ENCODE data around the gene HAAO.
"Not testable (repeated sequence)": the region's sequence is repeated elsewhere in the genome, so short reads cannot be mapped to it uniquely, and the experiment has no call there.

HAAO gene

GRCh38 chr2:42792583-42793333, at the start of gene HAAO:
Gene HAAO (minus strand): TSS chr2:42792583. CDS start chr2:42792536, 47 bp downstream.
- DNase-seq, result no peak

GRCh38 chr2:42841344-42841743, 49.0 kb upstream of the HAAO start:
- DNase-seq, result no peak

DNA sequence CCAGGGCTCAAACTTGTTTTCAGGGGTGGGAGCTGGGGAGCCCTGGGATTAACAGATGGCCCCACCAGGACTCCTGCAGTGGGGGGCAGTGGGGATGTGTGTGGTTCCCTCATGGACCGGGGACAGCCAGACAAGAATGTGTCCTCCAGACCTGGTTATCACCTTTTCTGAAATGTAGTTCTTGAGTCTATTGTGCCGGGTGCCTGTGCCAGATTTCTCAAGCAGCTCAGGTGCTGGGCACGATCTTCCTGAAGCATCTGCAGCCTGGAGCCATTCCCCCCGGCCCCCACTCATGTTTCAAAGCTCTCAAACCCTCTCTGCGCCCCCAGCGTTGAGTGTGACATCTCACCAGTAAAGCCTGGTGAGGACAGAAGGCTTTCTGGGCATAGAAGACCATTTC, 48.4 kb upstream of the HAAO start:
- no peak for DNase-seq

DNA sequence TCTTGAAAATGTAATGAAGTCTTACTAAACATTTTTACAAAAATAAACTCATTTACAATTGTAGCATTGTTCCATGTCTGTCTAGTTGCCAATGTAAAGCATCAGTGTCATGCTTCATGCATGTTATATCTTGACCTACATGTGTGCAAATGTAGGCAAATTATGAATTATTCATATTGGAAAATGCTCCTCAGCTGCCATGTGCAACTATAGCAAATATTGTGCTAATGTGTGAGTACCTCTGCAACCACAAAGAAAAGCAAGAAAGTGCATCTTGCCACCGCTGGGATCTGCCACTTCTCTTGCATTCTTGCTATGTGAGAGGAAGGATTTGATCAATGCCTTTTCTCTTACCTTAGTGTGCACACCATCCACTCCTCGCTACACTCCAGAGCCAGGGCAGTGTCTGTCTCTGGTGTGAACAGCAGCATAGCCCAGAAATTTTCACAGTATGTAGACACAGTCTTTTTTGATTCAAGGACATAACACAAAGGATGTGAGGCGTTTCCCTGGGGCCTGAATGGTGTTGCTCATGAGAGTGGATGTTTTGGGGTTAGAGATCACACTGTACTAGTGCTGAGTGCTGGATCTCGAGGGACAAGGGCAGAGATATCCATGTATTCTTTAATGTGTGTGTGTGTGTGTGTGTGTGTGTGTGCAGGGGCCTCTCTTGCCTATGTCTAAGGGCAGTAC, 47.6 kb upstream of the HAAO start:
- no peak for DNase-seq

GRCh38 chr2:42838133-42838532, 45.8 kb upstream of the HAAO start:
- no peak for DNase-seq

DNA sequence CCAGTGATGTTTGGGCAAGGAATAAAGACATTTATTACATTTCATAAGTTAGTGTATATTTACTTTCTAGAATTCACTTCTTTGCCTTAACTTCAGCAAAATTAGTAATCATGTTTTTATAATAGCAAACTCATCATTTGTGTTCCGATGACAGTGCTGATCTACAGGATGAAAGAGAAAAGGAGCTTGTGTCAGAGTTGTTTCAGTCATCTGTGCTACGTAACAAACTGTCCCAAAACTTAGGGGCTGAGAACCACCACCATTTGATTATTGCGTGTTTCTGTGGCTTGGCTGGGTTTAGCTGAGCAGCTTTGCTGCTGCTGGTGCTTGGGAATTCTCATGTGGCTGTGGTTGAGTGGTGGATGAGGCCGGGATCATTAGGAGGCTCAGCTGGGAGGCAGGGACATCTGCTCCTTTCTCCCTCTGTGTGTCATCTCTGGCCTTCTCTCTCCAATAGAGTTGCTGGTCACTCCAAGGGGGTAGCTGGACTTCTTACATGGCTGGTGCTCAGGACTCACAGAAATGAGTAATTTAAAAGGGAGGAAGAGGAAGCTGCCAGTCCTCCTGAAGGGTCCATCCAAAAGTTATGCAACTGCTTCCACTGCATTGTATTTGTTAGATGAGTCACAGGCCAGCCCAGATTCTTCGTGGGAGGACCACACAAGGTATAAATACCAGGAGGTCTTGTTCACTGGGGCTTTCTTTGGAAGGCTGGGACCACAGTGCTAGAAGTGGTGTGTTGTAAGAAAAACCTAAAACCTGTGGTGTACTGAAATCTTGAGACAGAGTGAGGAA, 43.4 kb upstream of the HAAO start:
- DNase-seq, result no peak

GRCh38 chr2:42834161-42834560, 41.8 kb upstream of the HAAO start:
- no peak for DNase-seq

- DNase-seq, result no peak
These were observed 39.9 kb upstream of the HAAO start for GRCh38 chr2:42832289-42832634.

GRCh38 chr2:42831575-42832288, 39.3 kb upstream of the HAAO start:
- DNase-seq, result not testable (repeated sequence)

DNA sequence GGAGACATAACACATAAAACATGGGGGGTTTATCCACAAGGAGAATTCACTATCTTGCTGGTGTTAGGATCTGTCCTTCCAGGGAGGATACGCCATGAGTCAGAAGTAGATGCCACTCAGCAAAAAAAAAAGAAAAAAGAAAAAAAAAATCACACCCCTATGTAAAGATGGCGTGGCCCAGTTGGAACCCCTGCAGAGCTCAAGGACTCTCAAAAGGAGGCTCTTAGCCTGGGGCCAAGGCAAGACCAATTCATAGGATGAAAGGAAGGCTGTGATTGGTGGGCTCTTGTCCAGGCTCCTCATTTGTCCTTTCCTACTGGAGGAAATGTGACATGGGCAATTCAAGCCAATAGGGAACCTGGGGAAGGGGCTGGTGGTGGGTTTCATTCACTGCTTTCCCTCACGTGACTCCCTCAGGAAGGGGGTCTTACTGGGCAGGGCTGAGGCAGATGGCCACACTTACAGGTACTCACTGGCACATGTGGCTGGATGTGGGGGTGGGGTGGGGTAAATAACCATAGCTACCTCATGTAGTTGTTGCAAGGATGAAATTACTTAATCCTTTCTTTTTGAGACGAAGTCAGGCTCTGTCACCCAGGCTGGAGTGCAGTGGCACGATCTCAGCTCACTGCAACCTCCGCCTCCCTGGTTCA, 38.7 kb upstream of the HAAO start:
- DNase-seq, result no peak

- no peak for DNase-seq
These were observed 37.5 kb upstream of the HAAO start for GRCh38 chr2:42829671-42830440.

- peak; percentile 49 for DNase-seq
These were observed 36.4 kb upstream of the HAAO start for GRCh38 chr2:42828487-42829425.

- DNase-seq, result peak; percentile 75
These were observed 35.5 kb upstream of the HAAO start for GRCh38 chr2:42827647-42828486.

GRCh38 chr2:42826231-42826630, 33.8 kb upstream of the HAAO start:
- no peak for DNase-seq

- DNase-seq, result no peak
These were observed 32.0 kb upstream of the HAAO start for GRCh38 chr2:42824454-42824807.

DNA sequence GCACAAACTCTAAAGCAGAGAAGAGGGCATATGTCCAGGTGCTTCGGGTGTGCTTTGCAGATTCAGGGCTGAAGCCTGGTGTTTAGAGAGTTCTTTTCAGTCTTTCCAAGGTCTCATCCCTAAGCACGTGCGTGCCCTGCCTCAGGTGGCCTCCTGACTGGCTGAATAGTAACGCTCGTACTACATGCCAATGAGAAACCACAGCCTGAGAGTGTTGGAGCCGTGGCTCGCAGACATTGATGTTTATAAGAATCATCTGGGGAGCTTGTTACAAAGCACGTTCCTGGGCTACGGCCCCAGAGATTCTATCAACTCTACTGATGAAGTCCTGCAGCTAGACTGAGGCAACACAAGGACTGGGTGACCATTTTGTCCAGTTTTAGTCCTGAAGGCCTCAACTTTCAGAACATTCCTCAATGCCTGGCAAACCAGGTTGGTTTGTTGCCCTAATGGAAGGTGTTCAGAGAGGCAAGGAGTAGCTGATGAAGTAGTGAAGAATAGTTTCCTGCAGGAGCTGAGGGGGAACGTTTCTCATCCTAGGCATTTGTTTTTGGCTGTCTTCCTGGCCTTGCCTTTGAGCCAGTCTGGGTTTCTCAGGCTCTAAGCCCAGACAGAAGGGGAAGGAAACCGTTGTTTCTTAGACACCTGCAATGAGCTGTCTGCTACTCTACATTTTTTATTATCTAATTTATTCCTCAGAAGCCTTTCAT, 31.5 kb upstream of the HAAO start:
- no peak for DNase-seq

DNA sequence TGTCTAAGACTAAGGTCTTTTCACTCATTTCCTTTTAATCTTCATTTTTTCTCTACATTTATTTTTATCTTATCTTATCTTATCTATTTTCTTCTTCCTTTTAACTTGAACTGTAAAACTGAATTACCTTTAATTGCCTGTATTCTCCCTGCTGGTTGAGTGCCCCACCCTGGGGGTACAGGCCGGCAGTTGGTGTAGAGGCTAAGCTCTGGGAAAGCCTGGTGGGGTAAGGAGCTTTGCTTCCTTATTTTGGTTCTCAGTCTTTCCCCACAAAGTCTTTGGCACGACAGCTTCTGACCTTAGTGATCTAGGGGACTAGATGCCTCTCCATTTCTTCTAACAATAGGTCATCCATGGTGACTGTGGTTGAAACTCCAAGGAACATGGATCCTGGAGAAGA, 26.8 kb upstream of the HAAO start:
- no peak for DNase-seq

GRCh38 chr2:42815726-42816125, 23.3 kb upstream of the HAAO start:
- DNase-seq, result no peak

- no peak for DNase-seq
These were observed 21.4 kb upstream of the HAAO start for GRCh38 chr2:42813763-42814162.
